Glomerular visceral epithelial cell (primary cell): ENCODE data around the gene RAP1GAP.

Source experiments
- DNase-seq: peaks from one replicate; pipeline ENCODE4 v3.0.0-alpha.2; 2016; ENCODE audit errors: extremely low spot score

RAP1GAP gene

GRCh38 chr1:21669258-21670058 lies at the start of gene RAP1GAP:
Gene RAP1GAP (minus strand): TSS chr1:21669357. CDS start chr1:21620032, 49,325 bp downstream.
- no peak for DNase-seq

GRCh38 chr1:21716169-21716568 lies 47.0 kb upstream of the RAP1GAP start:
- DNase-seq: no peak

- no peak for DNase-seq
These were observed 38.7 kb upstream of the RAP1GAP start for GRCh38 chr1:21707891-21708290.

DNA sequence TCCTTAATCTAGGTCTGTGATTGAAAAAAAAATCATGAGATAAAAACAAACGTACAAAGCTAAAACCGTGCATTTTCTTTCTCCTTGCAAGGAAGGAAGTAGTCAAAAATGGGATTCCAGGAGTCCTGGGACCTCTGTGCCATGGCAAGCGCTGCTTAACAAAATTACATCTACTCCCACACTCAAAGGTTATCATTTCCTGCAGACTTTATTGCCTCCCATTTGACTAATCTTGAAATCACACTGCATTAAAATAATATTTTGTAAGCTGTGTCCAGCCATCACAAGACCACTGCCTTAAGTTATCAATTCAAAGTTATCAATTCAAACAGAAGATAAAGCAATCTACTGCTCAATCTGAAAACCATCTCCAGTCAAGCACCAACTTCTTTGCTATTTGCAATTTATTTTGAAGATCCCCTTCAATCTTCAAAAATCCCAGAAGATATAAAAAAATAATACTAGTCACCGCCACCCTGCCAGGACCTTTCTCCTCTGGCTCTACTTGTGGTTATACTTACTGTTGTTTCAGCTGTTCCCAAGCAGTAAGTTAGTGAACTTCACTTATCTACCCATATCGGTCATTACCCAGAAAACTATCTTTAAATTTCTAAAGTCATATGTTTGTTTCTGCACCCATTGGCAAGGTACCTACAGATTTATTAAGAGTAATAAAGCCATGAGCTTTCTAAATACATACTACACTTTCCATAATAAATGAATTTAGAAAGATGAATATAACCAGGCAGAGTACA lies 38.1 kb upstream of the RAP1GAP start:
- no peak for DNase-seq

DNA sequence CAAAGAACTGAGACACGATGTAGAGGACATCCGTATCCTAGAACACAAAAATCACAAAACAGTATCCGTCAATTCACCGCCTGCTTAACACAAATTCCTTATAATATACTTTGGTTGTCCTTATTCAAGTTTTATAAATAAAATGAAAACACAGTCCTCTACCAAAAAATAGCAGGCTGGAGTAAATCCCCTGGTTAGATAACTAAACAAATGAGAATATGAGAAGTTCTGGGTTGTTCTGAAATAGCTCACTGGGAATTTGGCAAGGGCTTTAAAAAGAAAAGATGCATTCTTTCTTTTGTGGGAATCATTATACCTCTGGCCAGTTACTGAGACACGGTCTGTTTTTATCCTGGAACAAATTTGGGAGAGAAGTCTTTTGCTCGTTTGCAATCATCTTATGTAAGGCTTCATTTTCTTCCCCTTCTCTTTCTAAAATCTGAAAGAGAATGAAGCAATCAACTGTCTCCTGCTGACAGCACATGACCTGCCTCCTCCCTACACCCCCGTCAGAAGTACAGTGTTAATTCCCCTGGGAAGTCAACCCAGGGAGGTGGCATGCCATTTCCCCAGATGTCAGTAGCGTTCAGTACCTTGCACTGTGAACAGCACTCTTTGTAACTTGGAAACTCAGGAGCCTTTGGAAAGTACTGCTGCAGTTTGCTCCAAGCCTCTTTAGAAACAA lies 37.1 kb upstream of the RAP1GAP start:
- no peak for DNase-seq

DNA sequence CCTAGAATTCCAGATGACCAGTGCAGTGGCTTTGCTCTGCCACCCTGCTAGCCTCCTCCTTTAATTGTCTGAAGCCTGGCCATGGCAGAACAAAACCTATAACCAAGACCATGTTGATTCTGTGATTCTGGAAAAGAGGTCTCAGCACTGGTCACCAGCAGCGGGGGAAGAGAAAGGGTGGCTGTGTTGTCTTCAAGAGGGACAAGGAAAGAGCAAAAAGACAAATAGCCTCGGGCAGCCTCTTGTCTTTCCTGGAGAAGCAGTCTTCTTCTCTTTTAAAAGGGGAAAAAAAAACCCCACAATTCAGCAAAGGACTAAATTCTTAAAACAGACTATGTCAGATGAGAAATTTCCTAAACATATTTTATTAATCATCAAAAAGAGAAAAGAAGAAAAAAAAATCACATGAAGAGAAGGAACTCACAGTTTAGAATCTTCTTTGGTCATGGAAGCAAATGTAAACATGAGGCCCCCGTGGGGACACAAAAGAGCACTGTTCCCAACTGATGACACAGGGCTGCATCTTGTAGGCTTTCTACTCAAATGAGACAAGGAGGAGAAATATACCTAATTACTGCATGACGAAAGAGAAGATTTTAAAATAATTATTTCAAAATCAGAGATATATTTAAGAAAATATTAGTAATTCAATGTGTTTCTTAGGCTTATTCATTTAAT lies 36.3 kb upstream of the RAP1GAP start:
- DNase-seq: no peak

DNA sequence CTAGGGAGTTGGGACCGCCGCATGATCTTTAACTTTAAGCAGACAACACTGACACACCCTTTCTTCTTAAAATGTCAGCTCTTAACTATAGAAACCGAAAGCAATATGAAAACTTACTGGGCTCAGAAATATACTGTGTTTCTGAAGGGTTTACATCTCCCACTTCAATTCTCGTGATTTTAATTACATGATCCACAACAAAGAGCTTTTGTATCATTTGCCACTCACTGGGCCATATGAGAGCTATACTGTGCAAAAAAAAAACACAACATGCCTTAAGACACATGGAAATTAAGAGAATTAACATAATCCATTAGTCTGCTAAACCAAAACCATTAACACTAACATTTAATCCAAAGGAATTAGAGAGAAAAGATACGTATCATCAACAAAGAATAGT lies 35.0 kb upstream of the RAP1GAP start:
- DNase-seq: no peak

DNA sequence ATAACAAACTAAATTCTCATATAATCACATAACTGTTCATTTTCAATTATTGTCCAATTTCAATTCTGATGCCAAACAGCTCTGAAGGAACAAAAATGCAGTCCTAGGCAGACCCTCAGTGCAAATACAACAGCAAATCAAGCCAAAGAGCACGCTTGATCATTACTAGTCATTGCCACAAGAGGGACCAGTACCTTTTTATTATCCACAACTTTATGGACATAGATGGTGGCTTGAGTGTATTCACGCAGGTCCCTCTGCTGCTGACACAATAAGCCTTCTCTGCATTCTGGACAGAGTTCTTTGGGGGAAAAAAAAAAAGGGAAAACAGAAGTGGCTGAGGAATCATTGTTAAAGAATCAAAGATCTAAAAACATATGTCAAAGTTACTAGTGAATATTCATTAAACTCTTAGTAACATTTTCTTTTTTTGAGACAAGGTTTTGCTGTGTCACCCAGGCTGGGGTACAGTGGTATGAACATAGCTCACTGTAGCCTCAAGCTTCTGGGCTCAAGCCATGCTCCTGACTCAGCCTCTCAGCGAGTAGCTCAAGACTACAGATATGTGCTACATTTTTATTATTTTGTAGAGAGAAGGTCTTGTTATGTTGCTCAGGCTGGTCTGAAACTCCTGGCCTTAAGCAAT lies 34.3 kb upstream of the RAP1GAP start:
- DNase-seq: peak; percentile 33

GRCh38 chr1:21702780-21703179 lies 33.6 kb upstream of the RAP1GAP start:
- no peak for DNase-seq

GRCh38 chr1:21701401-21701800 lies 32.2 kb upstream of the RAP1GAP start:
- DNase-seq: no peak

GRCh38 chr1:21700094-21700493 lies 30.9 kb upstream of the RAP1GAP start:
- DNase-seq: no peak

DNA sequence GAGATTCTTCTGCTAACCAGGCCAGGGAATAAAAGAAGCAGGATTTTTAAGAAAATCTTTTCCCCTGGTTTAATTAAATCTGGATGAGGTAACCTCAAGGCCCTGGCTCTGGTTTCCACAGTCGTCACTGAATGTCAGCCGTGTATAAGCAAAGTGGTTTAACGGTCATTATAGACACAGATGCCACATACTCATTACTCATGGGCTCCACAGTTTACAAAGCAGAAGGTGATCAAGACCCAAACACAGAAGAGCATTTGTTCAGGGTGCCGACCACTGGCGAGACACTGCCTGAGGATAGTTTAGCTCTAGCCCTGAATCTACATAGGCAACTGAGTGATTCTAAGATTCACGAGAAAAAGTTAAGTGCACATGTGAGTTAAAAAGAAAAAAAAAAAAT lies 27.8 kb upstream of the RAP1GAP start:
- no peak for DNase-seq

DNA sequence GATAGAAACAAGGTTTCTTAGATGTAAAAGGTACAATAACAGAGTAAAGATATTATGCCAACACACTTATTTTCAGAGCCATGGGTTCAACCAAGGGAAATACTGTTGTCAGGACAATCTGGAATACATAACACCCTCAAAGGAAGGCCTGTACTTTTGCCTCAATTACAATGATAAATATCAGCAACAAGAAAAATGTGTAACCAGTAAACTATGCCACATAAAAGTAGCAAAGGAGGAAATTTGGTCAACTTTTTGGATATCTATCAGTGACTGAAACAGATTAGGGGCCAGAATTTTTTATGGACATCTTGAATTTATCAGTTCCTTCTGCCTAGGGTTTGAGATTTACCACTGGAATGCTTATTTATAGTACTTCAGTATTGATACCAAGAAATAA lies 24.6 kb upstream of the RAP1GAP start:
- DNase-seq: no peak

DNA sequence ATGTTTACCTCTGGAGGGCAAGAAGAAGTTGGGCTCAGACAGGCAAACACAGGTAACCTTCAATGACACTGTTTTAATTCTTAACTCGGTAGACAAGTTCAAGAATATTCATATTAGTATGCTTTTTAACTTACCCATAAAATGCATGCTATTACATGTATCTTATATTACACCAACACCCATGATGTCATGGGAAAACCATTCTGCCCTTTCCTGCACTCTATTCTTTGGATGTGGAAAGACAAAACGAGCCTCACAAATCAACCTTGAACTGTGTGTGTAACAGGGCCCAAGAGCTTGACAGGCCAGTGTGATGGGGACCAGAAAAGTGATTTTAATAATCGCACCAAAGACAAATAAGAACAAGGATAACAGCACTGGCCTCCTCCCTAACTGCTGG lies 22.6 kb upstream of the RAP1GAP start:
- no peak for DNase-seq

- no peak for DNase-seq
These were observed 20.7 kb upstream of the RAP1GAP start for GRCh38 chr1:21689661-21690372.

DNA sequence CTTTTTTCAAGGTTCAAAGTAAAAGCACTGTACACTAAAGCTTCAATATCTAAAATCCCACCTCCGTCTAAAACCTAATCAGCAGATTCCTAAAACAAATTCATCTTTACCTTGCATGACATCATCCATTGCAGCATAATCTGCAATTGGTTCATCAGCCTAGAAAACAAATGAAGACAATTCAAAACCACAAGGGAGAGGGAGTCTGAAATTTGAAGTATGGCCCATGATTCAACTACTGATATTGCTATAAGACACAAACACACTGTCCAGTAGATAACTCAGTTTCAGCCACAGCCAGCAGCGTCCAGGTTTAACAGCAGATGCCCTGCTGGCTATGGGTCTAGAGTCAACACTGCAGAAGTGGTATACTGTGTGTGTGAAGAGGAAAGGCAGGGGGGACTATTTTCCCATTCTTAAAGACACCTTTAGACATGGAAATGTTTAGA lies 17.9 kb upstream of the RAP1GAP start:
- DNase-seq: no peak

GRCh38 chr1:21685946-21686678 lies 17.0 kb upstream of the RAP1GAP start:
- DNase-seq: no peak

DNA sequence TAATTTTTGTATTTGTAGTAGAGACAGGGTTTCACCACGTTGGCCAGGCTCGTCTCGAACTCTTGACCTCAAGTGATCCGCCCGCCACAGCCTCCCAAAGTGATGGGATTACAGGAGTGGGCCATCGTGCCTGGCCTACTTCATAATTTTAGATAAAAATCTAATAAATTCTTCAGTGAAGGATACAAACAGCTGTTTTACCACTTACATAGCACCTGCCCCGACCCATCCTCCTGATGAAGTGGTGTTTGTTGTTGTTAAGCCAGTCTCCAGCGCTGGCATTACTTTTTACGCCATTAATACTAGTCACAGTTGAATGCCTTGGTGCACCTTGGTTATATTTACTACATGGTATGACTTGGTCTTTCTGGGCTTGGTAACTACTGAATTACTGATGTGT lies 12.3 kb upstream of the RAP1GAP start:
- DNase-seq: no peak

DNA sequence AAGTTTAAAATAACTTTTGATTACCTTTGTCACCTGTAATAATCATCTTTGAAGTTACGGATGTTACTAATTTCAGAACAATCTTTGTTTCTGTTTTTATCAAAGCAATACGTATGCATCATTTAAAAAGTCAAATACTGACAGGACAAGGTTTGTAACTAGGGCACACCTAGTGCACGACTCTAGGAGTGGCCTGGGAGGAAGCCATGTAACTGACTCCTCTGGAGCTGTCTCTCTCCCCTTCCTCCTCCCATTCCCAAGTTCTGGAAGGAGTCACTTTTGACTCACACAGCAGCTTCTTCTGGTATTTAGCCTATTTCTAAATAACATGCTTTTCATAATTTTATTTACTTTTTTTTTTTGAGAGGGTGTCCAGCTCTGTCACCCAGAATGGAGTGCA lies 11.8 kb upstream of the RAP1GAP start:
- DNase-seq: no peak

GRCh38 chr1:21680381-21680780 lies 11.2 kb upstream of the RAP1GAP start:
- no peak for DNase-seq
